HG03460 (cell line): ENCODE results near the gene ZBTB32.

Experiments used
- ATAC-seq: cut with Tn5 transposase; IDR thresholded peaks from one replicate; pipeline ENCODE4 v1.9.1; 2021; ENCODE audit not compliant: unreplicated experiment

ZBTB32 gene

DNA sequence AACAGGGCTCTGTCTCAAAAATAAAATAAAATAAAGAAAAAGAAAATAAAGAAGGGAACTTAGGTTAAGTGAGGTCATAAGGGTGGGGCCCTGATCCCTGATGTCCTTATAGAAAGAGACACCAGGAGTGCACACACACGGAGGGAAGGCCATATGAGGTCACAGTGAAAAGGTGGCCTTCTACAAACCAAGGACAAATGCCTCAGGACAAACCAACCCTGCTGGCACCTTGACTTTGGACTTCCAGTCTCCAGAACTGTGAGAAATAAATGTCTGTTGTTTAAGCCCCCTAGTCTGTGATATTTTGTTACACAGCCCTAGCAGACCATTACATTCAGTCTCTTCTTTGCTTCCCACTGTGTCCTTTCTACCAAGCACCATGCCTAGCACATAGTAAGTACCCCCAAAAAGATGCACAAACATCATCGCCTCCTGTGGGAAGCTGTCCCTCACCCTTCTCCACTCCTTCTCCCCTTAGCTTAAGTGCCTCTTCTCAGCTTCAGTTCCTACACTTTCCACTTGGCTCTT lies 8.4 kb upstream of the ZBTB32 start:
- no peak for ATAC-seq

- ATAC-seq: no peak
Measured at GRCh38 chr19:35696835-35697234, 7.5 kb upstream of the ZBTB32 start.

GRCh38 chr19:35702223-35703012 lies 1.9 kb upstream of the ZBTB32 start:
- ATAC-seq: peak; percentile 90

DNA sequence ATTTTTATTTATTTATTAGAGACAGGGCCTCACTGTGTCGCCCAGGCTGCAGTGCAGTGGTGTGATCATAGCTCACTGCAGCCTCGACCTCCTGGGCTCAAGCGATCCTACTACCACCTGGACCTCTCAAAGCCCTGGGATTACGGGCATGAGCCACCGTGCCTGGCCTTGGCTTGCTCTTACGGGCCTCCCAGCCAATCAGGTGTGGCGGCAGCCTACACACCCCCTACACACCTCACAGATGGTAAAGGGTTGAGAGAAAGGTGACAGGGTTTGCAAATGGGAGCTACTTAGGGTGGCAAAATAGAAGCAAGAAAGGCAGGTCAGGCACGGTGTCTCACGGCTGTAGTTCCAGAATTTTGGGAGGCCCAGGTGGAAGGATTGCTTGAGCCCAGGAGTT lies 1.0 kb upstream of the ZBTB32 start:
- ATAC-seq: no peak

GRCh38 chr19:35708391-35708790 lies 4.0 kb downstream of the ZBTB32 start:
- no peak for ATAC-seq

DNA sequence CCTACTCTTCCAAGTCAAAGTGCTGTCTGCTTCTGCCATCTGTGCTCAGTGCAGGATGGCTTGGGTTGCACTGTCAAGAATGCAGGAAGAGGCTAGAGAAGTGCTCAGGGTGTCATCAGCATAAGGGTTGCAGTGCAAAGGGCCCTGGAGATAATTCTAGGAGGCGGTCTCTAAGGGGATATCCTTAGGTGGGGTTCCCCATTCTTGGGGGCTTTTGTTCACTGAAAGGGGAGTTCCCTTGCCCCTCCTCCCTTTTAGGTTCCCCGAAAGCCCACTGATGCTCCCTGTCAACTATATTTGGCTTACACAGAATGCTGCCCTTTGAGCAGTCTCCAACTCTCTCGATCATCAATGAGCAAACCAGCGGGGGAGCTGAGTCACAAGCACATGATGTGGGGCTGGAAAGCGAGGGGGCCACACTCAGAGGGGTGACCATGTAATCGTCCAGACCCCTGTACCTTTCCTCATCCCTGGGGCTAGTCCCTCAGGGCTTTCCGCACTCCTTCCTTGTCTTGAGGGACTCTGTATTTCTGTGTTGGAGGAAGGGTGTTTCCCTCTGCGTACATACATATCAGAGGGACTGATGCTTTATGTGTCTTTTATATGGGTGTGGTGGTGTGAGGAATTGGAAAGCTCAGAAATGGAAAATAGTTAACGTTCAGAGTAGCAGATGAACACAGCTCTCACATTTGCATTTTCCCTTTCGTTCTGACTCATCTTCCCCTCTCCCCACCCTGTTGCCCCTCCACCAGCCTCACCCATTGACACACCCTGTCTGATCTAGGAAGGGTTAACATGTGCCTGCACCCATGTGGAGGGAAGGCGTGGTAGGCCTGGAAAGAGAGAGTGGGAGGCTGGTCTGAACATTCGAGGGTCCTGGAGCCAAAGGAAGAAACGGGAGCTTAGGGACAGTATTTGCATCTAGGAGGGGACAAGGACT lies 6.7 kb downstream of the ZBTB32 start:
- ATAC-seq: no peak

GRCh38 chr19:35712567-35713505 lies 8.5 kb downstream of the ZBTB32 start:
- no peak for ATAC-seq

DNA sequence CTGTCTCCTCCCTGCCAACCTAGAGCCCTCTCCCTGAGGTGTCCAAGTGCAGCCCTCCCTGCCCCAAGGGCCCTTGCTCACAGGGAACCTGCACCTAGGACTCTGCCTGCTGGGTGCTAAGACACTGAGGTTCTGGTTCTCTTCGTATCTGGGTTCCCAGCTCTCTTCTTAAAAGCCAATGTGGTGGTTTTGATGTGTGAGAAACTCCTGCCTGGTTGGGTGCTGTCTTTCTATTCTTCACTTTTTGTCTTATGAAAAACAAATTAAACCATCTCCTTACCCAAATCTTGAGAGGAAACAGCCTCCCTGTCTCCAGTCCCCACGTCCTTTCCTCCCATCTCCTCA lies 9.1 kb downstream of the ZBTB32 start:
- ATAC-seq: no peak

- ATAC-seq: no peak
Measured at GRCh38 chr19:35713904-35714495, 9.6 kb downstream of the ZBTB32 start.

- ATAC-seq: no peak
Measured at GRCh38 chr19:35714601-35715354, 10.4 kb downstream of the ZBTB32 start.

GRCh38 chr19:35715355-35715809 lies 11.0 kb downstream of the ZBTB32 start:
- ATAC-seq: no peak

GRCh38 chr19:35715981-35716800 lies 11.8 kb downstream of the ZBTB32 start:
- ATAC-seq: no peak

- ATAC-seq: peak; percentile 51
Measured at GRCh38 chr19:35716801-35717664, 12.7 kb downstream of the ZBTB32 start.

GRCh38 chr19:35717665-35718344 lies 13.4 kb downstream of the ZBTB32 start, which contains the start of gene KMT2B:
TSS of gene KMT2B (plus strand) at chr19:35718003. CDS start at chr19:35718019, 16 bp downstream.
- ATAC-seq: no peak

DNA sequence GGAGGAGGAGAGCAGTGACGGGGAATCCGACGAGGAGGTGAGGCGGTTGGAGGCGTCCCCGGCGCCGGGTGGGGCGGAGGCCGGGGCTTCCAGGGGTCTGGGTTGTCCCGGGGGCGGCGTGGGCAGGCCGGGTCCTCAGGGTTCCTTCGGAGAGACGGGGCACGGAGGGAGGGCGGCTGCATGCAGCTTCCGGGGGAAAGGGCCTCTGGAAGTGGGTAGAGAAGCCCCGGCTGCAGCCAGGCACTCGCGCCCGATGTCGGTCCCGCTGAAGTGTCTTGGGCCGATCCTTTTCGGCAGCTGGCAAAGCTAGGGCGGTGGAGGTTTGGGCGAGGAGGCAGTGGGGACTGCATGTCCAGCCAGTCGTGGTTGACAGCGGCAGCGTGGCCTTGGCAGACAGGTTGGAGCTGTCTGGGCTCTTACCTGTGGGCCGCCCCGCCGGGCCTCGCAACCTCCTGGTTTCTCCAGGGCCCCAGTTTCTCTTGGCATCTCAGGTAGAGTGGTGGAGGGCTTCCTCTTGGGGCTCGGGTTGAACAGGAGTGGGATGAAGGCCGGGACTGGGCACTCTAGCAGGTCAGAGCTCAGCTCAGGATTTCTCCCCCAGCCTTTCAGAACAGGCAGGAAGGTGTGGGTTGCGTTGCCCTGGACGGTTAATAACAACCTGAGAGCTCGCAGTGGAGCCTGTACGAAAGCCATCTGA lies 14.1 kb downstream of the ZBTB32 start:
- no peak for ATAC-seq

DNA sequence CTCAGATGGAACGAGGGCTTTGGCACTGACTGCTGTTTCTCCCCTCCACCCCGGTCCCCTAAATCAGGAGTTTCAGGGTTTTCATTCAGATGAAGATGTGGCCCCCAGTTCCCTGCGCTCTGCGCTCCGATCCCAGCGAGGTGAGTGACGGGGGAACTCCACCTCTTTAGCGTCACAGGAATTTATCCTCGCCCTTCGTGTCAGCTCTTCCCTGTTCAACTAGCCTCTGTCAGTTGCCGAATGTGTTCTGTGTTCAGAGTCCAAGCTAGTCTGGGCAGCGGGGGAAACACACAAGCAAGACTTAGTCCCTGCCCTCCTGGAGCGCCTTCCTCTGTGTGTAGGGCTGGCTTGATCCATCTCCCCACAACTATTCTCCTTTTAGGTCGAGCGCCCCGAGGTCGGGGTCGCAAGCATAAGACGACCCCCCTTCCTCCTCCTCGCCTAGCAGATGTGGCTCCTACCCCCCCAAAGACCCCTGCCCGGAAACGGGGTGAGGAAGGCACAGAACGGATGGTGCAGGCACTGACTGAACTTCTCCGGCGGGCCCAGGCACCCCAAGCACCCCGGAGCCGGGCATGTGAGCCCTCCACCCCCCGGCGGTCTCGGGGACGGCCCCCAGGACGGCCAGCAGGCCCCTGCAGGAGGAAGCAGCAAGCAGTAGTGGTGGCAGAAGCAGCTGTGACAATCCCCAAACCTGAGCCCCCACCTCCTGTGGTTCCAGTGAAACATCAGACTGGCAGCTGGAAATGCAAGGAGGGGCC lies 15.2 kb downstream of the ZBTB32 start:
- ATAC-seq: no peak
